Measurements from ENCODE around the gene GTPBP3.

GTPBP3 gene

DNA sequence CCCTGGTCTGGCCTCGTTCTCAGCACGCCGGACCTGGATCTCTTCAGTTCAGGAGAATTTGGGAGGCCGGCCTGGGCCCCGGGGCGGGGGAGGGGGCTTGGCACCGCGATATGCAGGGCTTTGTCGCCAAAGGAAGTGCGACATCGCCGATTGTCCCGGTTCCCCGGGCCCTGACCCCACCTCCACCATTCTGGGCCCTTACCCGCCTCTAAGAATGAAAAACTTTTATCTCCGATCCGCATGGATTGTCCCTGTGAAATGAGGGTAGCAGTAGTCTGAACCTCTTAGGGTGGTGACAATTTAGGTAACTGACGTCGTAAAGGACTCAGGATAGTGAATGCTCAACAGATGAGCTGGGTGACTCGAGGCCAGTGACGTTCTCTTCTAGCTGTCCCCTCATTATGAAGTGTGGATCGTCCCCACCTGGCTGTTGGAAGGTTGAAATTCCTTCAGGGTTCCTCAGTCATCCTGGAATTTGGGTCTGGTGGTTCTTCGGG, 27.3 kb upstream of the GTPBP3 start:
- DNase-seq: no peak

GRCh38 chr19:17311455-17312188, 25.7 kb upstream of the GTPBP3 start:
- no peak for DNase-seq

- DNase-seq: no peak
Measured at GRCh38 chr19:17312189-17313113, 24.9 kb upstream of the GTPBP3 start.

DNA sequence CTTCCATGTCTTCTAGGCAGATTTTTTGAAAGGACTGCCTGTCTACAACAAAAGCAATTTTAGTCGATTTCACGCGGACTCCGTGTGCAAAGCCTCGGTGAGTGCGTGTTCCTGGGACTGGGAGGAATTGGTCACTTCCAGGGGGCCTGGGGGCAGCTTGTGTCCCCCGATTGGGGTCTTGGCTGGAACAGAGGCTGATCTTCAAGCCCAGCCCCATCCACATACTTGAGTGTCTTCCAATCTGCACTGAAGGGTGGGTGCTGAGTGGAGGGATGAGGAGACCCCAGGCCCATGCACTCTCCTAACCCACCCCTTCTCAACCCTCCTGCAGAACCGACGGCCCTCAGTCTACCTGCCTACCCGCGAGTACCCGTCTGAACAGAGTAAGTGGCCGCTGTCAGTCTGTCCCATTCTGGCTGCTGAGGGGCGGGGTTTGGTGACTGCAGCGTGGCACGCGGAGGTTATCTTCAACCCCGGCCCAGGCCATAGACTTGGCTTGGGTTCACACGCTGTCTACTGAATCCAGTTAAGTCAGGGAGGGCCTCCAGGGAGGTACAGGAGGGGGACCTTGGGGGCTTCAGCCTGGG, 23.3 kb upstream of the GTPBP3 start:
- no peak for DNase-seq

DNA sequence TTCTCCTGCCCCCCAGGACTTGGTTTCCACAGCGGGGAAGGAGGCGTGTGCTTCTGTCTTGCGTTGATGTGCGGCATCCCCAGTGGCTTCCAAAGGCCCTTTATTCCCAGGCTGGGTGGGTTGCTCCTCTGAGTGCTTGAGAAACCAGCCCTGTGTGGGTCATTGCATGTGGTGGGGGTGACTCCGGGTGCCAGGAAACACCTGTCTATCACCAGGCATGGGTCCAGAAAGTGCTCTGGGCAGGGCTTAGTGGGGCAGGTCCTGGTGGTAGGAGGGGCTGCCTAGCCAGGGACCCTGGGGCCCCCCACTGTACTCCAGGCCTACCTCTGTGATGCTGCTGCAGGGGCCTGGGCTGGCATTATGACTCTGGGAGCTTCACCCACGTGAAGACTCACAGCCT, 18.4 kb upstream of the GTPBP3 start:
- DNase-seq: no peak

- no peak for DNase-seq
Measured at GRCh38 chr19:17319473-17320238, 17.7 kb upstream of the GTPBP3 start.

DNA sequence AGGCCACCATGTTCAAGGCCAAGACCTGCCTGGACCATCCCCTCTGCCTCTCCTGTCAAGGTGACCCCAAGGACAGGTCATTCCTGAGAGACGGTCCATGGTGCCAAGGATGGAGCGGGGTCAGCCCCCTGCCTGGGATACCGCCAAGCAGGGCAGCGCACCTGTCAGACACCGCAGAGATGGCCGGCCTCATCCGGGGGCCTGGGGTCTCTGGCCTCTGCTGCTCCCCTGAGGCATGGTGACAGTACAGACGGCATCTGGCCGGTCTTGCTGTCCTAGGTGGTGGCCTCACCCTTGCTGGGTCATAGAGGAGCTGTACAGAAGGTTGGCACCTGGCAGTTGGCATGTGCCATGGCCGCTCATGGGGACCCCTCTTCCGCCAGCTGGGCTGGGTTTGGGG, 16.9 kb upstream of the GTPBP3 start:
- DNase-seq: no peak

GRCh38 chr19:17321655-17322489, 15.5 kb upstream of the GTPBP3 start:
- no peak for DNase-seq

DNA sequence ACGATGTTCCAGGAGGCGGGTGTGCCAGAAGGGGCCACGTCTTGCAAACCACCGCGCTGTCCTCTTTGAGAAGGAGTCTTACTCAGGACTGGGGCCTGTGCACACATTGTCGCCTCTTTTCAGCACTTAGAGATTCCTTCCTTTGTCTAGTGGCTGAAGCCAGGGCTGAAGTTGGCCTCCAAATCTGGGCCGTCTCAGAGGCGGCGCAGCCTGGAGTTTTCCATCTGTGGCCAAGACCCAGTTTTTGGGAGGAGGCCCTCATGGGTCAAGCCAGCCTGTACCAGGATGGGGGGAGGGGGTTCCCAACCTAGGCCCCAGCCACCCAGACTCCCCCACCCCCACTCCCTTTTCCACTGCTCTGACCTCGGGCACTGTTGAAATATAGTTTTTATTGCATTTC, 14.5 kb upstream of the GTPBP3 start:
- DNase-seq: no peak

DNA sequence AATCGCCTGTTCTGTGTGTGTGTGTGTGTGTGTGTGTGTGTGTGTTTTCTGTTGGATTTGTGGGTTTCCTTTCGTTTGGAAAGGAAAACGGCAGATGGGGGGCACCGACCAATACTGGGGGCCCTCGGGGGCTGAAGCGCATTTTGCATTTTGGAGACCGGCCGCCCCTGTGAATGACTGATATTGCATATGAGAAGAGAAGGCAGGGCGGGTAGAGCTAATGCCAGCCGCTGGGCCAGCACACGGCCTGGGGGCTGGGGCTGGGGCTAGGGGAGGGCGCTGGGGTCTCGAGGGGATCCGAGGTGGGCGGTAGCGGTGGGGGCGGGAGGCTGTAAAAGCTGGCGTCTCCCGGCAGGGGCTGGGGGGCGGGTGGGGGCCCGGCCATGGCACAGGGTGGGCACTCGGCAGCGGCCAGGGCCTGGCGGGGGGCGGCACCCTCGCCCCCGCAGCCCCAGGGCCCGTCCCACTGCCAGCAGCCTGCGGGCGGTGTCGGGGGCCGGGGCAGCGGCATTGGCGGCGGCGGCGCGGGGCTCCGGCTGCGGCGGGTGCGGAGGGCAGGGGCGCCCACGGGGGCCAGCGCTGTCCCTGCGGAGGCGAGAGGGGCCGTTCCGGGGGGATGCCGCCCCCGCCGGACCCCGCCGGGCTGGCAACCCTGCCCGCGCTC, 13.9 kb upstream of the GTPBP3 start:
- DNase-seq: no peak

GRCh38 chr19:17323964-17324332, 13.4 kb upstream of the GTPBP3 start:
- no peak for DNase-seq

DNA sequence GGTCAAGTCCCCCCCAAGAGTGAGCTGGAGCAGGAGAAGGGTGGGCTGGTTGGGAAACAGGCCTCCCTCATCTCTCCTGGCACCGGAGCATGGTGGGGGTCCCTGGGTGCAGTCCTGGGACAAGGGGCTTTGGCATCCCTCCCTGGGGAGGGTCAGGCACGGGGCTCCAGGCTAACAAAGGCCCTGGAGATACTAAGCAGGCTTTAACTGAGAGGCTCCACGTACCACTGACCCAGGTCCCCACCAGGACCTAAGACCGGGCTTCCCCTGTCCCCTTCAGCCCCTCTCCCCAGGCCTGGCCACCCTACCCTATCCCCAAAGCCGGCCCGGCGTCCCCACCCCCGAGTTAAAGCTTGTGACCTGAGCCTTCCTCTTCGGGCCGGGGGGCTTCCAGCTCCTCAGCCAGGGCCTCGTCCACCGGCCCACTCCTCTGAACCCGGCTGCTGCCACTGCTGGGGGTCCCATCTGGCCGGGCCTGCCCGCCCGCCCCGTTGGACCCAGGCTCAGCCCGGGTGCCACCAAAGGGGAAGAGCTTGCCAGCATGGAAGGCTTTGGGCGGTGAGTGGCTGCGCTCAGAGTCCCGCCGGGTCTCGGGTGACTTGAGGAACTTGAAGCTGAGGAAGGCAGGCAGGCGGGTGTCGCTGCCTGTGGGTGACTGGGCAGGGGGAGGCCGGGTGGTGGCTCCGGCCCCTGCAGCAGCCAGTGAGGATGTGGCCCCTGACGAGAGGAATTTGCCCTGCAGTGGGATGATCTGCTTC, 12.8 kb upstream of the GTPBP3 start:
- DNase-seq: no peak

- no peak for DNase-seq
Measured at GRCh38 chr19:17325133-17325532, 12.2 kb upstream of the GTPBP3 start.

DNA sequence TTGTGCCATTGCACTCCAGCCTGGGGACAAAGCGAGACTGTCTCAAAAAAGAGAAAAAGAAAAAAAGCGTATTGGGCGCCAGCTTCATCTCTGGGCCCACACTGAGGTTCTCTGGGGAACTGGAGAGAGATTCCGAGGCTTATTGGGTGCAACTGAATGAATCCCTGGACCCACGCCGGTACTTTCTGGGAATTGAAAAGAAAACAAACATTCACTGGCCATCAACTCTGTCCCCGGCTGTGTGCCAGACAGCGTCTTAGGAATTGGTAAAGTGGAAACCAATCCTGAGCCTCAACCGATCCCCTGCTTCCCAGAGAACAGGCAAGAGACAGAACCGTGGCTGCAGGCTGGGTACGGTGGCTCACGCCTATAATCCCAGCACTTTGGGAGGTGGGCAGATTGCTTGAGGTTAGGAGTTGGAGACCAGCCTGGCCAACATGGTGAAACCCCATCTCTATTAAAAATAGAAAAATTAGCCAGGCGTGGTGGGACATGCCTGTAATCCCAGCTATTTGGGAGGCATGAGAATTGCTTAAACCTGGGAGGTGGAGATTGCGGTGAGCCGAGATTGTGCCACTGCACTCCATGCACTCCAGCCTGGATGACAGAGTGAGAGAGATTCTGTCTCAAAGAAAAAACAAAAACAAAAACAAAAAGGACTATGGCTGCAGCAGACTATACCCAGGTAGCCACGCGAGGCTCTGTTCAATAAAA, 11.3 kb upstream of the GTPBP3 start:
- no peak for DNase-seq

GRCh38 chr19:17326595-17326966, 10.8 kb upstream of the GTPBP3 start:
- no peak for DNase-seq

- DNase-seq: no peak
Measured at GRCh38 chr19:17327068-17327653, 10.2 kb upstream of the GTPBP3 start.

DNA sequence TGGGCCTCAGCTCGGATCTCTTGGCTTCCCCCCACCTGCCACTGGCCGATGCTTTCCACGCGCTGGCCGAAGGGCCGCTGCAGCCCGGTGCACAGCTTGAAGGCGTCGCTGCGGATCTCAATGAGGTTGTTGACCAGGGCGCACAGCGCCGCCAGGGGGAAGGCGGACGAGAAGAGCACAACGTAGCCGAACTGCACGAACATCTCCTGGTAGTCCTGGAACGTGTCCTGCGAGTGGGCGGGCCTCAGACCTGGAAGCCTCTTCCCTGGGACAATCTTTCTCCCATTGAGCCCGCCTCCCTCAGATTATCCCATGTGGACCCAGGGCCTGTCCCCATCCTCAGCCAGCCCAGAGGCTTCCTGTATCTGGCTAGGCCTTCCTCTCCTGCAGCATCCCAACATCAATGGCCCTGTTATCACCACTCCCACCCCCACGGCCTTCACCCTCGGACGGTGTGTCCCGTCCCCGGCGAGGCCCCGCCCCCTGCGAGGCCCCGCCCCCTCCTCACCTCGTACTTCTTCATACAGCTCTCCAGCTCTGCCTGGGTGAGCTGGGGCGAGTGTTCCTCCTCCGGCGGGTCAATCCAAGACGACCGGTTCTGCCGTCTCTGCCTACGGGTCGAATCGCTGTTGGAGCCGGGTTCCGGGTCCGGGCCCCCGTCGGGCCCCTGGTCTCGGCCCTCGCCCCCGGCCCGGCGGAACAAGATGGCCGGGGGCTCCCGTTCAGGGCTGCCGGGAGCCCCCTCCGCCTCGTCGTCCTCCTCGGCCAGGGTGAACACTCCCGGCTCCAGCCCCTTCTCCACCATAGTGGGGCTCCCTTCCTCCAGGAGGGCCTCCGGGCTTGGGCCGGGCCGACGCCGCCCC, 9.5 kb upstream of the GTPBP3 start:
- peak; percentile 82 for DNase-seq
